HG03108 (cell line): ENCODE data around the gene ITCH.
"Not testable (repeated sequence)": the region's sequence is repeated elsewhere in the genome, so short reads cannot be mapped to it uniquely, and the experiment has no call there.

Experiments
- ATAC-seq: cut with Tn5 transposase; IDR thresholded peaks from one replicate; pipeline ENCODE4 v1.9.1; 2021; ENCODE audit warnings: moderate library complexity; ENCODE audit not compliant: unreplicated experiment

The ITCH gene

GRCh38 chr20:34363062-34363464, at the start of gene ITCH:
Gene ITCH (plus strand): TSS chr20:34363273. CDS start chr20:34393812, 30,539 bp downstream.
- peak; percentile 95 for ATAC-seq

- ATAC-seq: no peak
Observed at GRCh38 chr20:34315236-34315635, 47.8 kb upstream of the ITCH start.

GRCh38 chr20:34316196-34316814, 46.8 kb upstream of the ITCH start:
- no peak for ATAC-seq

GRCh38 chr20:34318609-34319443, 44.2 kb upstream of the ITCH start:
- no peak for ATAC-seq

GRCh38 chr20:34320861-34321260, 42.2 kb upstream of the ITCH start:
- ATAC-seq: no peak

GRCh38 chr20:34322267-34323105, 40.6 kb upstream of the ITCH start:
- no peak for ATAC-seq

- no peak for ATAC-seq
Observed at GRCh38 chr20:34324541-34324940, 38.5 kb upstream of the ITCH start.

- ATAC-seq: not testable (repeated sequence)
Observed at GRCh38 chr20:34328207-34328606, 34.9 kb upstream of the ITCH start.

GRCh38 chr20:34328928-34329677, 34.0 kb upstream of the ITCH start:
- no peak for ATAC-seq

GRCh38 chr20:34330861-34331544, 32.1 kb upstream of the ITCH start:
- not testable (repeated sequence) for ATAC-seq

GRCh38 chr20:34331838-34332237, 31.2 kb upstream of the ITCH start:
- no peak for ATAC-seq

- ATAC-seq: no peak
Observed at GRCh38 chr20:34332262-34332920, 30.7 kb upstream of the ITCH start.

GRCh38 chr20:34333786-34334185, 29.3 kb upstream of the ITCH start:
- no peak for ATAC-seq

GRCh38 chr20:34334654-34335407, 28.2 kb upstream of the ITCH start:
- no peak for ATAC-seq

- no peak for ATAC-seq
Observed at GRCh38 chr20:34337544-34337943, 25.5 kb upstream of the ITCH start.

- no peak for ATAC-seq
Observed at GRCh38 chr20:34337982-34338726, 24.9 kb upstream of the ITCH start.

GRCh38 chr20:34340726-34341125, 22.3 kb upstream of the ITCH start:
- ATAC-seq: not testable (repeated sequence)

- ATAC-seq: not testable (repeated sequence)
Observed at GRCh38 chr20:34341199-34341598, 21.9 kb upstream of the ITCH start.
